Mononuclear cell (primary cell): ENCODE measurements around the gene MARCHF6. TPM values are rescaled to one million over a fixed set of nuclear protein-coding genes. Genes with fewer than 3 reads are reported as not detected.
"Not testable (repeated sequence)": the region's sequence is repeated elsewhere in the genome, so short reads cannot be mapped to it uniquely, and the experiment has no call there.

Source experiments
- H3K27me3 ChIP-seq: 2 replicates; pipeline ENCODE4 v1.6.0; 2011; ENCODE audit warnings: low read length, control low read depth; ENCODE audit not compliant: insufficient read depth
- H3K4me1 ChIP-seq: 2 replicates; pipeline ENCODE4 v1.5.1; 2011; ENCODE audit warnings: mild to moderate bottlenecking, low read length, control low read depth; ENCODE audit not compliant: insufficient read depth
- H3K4me3 ChIP-seq: 2 replicates; pipeline ENCODE4 v1.5.1; 2011; ENCODE audit warnings: mild to moderate bottlenecking, low read length, moderate library complexity
- H3K9me3 ChIP-seq: 2 replicates; pipeline ENCODE4 v1.5.1; 2011; ENCODE audit warnings: low read depth, mild to moderate bottlenecking, control low read depth, low read length
- total RNA-seq: library from RNA; depleted of rRNA; stranded (reverse); fragments of >200 nt; gene quantifications from one replicate; pipeline ENCODE4 v1.2.3, GENCODE V29; 2012

MARCHF6 gene
- total RNA-seq, 1 donor = 140 TPM

GRCh38 chr5:10372726-10373709 is 19.5 kb downstream of the MARCHF6 start:
- Histone ChIP-seq H3K9me3 (no peaks in the 10 kb centered on the region), H3K4me3 (no peak overlapping the region), H3K4me1 (peaks cover 29% of the 10 kb centered on the region), H3K27me3 (no peaks in the 10 kb centered on the region)

- H3K27me3 ChIP-seq = no peaks in the 10 kb centered on the region
- H3K4me1 ChIP-seq = peaks cover 19% of the 10 kb centered on the region
- no peak overlapping the region for H3K4me3 ChIP-seq
- H3K9me3 ChIP-seq = no peaks in the 10 kb centered on the region
These were observed 20.8 kb downstream of the MARCHF6 start for GRCh38 chr5:10374046-10375022.

GRCh38 chr5:10375146-10375545 is 21.7 kb downstream of the MARCHF6 start:
- H3K27me3 ChIP-seq, H3K9me3 ChIP-seq, H3K4me3 ChIP-seq: not testable (repeated sequence)
- H3K4me1 ChIP-seq = peaks cover 19% of the 10 kb centered on the region

GRCh38 chr5:10376544-10376943 is 23.0 kb downstream of the MARCHF6 start:
- Histone ChIP-seq H3K4me3 (no peak overlapping the region), H3K27me3 (no peaks in the 10 kb centered on the region), H3K4me1 (peaks cover 16% of the 10 kb centered on the region), H3K9me3 (no peaks in the 10 kb centered on the region)

GRCh38 chr5:10377081-10377480 is 23.6 kb downstream of the MARCHF6 start:
- peaks cover 16% of the 10 kb centered on the region for H3K4me1 ChIP-seq
- no peaks in the 10 kb centered on the region for H3K27me3 ChIP-seq
- no peak overlapping the region for H3K4me3 ChIP-seq
- H3K9me3 ChIP-seq = no peaks in the 10 kb centered on the region

- no peaks in the 10 kb centered on the region for H3K9me3 ChIP-seq
- H3K4me1 ChIP-seq = peaks cover 4% of the 10 kb centered on the region
- no peaks in the 10 kb centered on the region for H3K27me3 ChIP-seq
- no peak overlapping the region for H3K4me3 ChIP-seq
These were observed 28.3 kb downstream of the MARCHF6 start for GRCh38 chr5:10381803-10382202.

GRCh38 chr5:10384483-10384882 is 31.0 kb downstream of the MARCHF6 start:
- Histone ChIP-seq H3K9me3 (no peaks in the 10 kb centered on the region), H3K4me1 (no peaks in the 10 kb centered on the region), H3K4me3 (no peak overlapping the region), H3K27me3 (no peaks in the 10 kb centered on the region)

- Histone ChIP-seq H3K4me3 (no peak overlapping the region), H3K4me1 (no peaks in the 10 kb centered on the region), H3K9me3 (no peaks in the 10 kb centered on the region), H3K27me3 (no peaks in the 10 kb centered on the region)
These were observed 34.2 kb downstream of the MARCHF6 start for GRCh38 chr5:10387690-10388089.

- no peak overlapping the region for H3K4me3 ChIP-seq
- no peaks in the 10 kb centered on the region for H3K27me3 ChIP-seq
- H3K9me3 ChIP-seq = no peaks in the 10 kb centered on the region
- no peaks in the 10 kb centered on the region for H3K4me1 ChIP-seq
These were observed 37.6 kb downstream of the MARCHF6 start for GRCh38 chr5:10391130-10391529.

- not testable (repeated sequence) for H3K27me3 ChIP-seq, H3K4me3 ChIP-seq, H3K4me1 ChIP-seq, H3K9me3 ChIP-seq
These were observed 39.3 kb downstream of the MARCHF6 start for GRCh38 chr5:10392567-10393328.

- no peaks in the 10 kb centered on the region for H3K27me3 ChIP-seq
- H3K4me1 ChIP-seq = no peaks in the 10 kb centered on the region
- no peak overlapping the region for H3K4me3 ChIP-seq
- no peaks in the 10 kb centered on the region for H3K9me3 ChIP-seq
These were observed 40.0 kb downstream of the MARCHF6 start for GRCh38 chr5:10393491-10393890.

GRCh38 chr5:10396552-10396951 is 43.1 kb downstream of the MARCHF6 start:
- Histone ChIP-seq H3K27me3 (no peaks in the 10 kb centered on the region), H3K4me1 (no peaks in the 10 kb centered on the region), H3K9me3 (no peaks in the 10 kb centered on the region), H3K4me3 (no peak overlapping the region)

- no peak overlapping the region for H3K4me3 ChIP-seq
- no peaks in the 10 kb centered on the region for H3K27me3 ChIP-seq
- H3K9me3 ChIP-seq = no peaks in the 10 kb centered on the region
- H3K4me1 ChIP-seq = no peaks in the 10 kb centered on the region
These were observed 46.3 kb downstream of the MARCHF6 start for GRCh38 chr5:10399839-10400238.

- Histone ChIP-seq H3K27me3 (no peaks in the 10 kb centered on the region), H3K4me3 (no peak overlapping the region), H3K9me3 (no peaks in the 10 kb centered on the region), H3K4me1 (no peaks in the 10 kb centered on the region)
These were observed 46.9 kb downstream of the MARCHF6 start for GRCh38 chr5:10400411-10400810.
